ENCODE measurements around the gene GTPBP2. TPM values are rescaled to one million over a fixed set of nuclear protein-coding genes. Genes with fewer than 3 reads are reported as not detected.

The GTPBP2 gene
- total and polyA plus RNA-seq, 10 of the 15 experiments (the other 5 are each of a cell fraction or from before 2014, with no cell fraction given), result 5.9 to 63.4 (median 39.8) TPM

GRCh38 chr6:43570876-43571441 is 58.1 kb downstream of the GTPBP2 start (continued):
- TF ChIP-seq ATF7 (IDR thresholded peaks at IDR 0.05; ENCODE audit: low read depth) (peak; percentile 95), RAD51 (IDR thresholded peaks at IDR 0.05) (no peak), ZNF687 (IDR thresholded peaks at IDR 0.05) (no peak), ETV6 (conservative IDR thresholded peaks at IDR 0.05 in 1 of 2, IDR thresholded peaks at IDR 0.05 in 1 of 2; ENCODE audit: borderline replicate concordance in 1 of 2, low read depth in 1 of 2) (peak in 1 of 2 experiments; percentile 56; a peak in 1 of 4 replicates), CEBPZ (IDR thresholded peaks at IDR 0.05; ENCODE audit: low read depth, low read length) (no peak), HDAC6 (IDR thresholded peaks at IDR 0.05; ENCODE audit: unreplicated experiment) (no peak), RUNX3 (IDR thresholded peaks at IDR 0.05; ENCODE audit: low read length) (peak; percentile 21; the same call in 1 of the 2 replicates), GABPA (IDR thresholded peaks at IDR 0.05; ENCODE audit: low read depth) (peak; percentile 52; the same call in 1 of the 2 replicates), ATF2 (IDR thresholded peaks at IDR 0.05; ENCODE audit: low read length) (peak; percentile 97), USF2 (IDR thresholded peaks at IDR 0.05; ENCODE audit: borderline replicate concordance, low read depth, low read length) (no peak), CREB1 (IDR thresholded peaks at IDR 0.05; ENCODE audit: low read depth) (peak; percentile 91), ATF3 (IDR thresholded peaks at IDR 0.05; ENCODE audit: borderline replicate concordance, extremely low read depth, low read depth, low read length) (peak; percentile 31; the same call in 1 of the 2 replicates), RB1 (IDR thresholded peaks at IDR 0.05; ENCODE audit: borderline replicate concordance) (no peak), IRF4 (IDR thresholded peaks at IDR 0.05; ENCODE audit: low read depth, low read length) (peak; percentile 41; the same call in 1 of the 2 replicates)

All from GM12878 (cell line).